ENCODE results near the gene RPS15A.

The RPS15A gene

DNA sequence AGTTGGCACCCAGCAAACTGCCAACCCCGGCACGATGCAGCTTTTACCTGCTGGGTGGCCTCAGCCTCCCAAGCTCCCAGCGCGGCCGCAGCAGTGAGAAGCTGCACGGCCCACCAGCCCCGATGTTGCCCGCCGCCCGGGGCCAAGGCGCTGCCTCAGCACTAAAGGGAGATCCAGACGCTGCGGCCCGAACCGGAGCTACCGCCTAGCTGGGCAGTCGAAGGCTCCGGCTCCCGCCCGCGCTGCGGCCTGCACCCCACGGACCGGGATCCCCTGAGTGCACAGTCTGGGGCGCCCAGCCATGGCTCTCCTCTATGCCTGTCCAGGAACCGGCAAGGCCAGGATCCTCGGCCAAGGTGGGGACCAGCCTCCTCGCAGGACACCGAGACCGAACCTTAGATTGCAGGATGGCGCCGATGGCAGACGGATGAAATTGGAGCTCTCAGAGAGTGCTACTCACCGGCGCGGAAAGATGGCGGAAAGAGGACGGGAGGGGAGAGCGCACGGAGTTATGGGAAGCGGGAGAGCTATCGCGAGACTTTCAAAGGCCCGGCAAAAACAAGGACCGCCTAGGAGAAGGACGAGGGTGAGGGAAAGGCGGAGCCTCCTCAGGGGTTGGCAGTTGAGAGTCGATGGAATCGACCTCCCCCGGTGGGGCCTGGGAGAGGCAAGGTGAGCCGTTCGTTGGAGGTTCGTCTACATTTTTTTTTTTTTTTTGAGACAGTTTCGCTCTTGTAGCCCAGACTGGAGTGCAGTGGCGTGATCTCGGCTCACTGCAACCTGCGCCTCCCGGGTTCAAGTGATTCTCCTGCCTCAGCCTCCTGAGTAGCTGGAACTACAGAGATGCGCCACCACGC, at the start of gene RPS15A:
RPS15A (minus strand) TSS at position 485 of the 857 bp plus-strand sequence. CDS start 1,221 bp downstream, outside the sequence.
- peak; percentile 99 for DNase-seq (ENCODE audit: low spot score)

DNA sequence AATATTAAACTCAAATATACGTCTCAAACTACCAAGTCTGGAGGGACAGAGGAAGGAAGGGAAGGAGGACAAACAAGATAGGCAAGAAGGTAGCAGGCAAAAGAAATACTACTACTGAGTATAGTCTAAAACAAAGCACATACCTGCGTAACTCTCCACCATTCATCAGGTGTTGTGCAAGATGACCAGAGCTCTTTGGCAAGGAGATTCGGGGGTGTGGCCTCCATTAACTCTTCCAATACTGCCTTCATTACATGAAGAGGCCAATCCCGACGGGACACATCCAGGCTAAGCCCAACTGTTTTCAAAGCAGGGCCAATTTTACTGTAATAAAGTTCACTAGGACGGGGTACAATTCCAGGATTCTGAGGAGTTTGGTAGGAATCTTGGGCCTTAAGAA, 49.4 kb upstream of the RPS15A start:
- DNase-seq (ENCODE audit: low spot score), result no peak

DNA sequence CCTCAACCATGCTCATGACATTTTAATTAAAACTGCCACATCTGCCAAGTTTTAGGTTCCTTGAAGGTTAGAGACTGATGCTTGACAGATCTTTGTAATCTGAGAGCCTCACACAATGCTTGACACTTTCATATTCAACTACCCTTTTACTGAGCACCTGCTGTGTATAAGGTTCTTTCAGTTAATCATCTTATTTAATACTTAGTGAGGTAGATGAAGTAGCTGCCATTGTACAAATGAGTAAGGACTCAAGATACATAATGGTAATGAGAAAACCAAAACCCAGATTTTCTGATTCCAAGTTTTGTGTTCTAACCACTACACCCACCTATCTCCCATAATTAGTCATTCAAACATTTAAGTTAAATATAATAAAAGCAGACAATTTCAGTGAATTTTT, 46.6 kb upstream of the RPS15A start:
- no peak for DNase-seq (ENCODE audit: low spot score)

DNA sequence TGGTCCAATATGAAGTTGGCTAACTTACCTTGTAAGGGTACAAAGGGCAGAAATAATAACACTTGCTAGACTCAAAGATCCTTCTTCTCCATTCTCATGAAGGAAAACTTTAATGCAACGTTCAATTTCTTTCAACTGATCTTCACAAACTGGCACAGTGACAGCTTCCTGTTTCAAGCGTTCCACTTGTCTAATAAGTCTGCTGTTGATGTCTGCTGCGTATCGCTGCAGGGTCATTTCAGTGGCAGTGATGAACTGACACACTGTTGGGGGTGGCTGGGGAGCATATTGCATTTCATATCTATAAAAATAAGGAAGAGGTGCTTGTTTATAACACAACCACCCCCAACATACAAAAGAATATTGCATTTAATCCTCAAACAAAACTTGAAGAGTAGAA, 44.7 kb upstream of the RPS15A start:
- DNase-seq (ENCODE audit: low spot score), result no peak

DNA sequence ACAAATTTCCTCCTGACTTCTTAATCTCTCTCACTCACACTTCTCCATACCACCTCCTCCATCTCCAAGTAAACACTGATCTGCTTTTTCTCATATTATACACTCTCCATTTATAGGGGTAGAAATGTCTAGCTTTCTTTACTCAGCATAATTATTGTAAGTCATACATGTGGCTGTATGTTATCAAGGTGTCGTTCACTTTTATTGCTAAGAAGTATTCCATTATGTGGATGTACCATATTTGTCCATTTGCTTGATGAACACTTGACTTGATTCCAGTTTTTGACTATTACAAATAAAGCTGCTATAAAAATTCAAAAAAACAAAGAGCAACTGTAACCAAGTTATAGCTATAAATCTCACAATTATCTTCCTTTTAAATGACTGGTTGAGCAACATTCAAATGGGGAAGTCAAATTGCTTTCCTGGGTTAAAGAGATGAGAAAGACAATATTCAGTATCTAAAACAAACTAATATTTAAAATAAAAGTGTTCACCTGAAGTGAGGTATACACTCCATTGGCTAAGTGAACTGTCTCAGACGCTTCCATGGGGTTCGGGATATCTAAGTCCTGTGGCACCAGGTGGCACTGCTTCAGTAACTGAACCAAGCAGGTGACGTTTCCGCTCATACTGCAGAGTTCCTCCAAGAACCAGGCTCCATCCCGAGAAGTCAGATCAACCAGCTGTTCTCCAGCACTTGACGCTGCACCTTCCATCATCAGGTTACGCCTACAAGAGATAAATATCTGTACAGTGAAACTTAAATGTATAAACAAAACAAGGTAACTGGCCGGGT, 43.8 kb upstream of the RPS15A start:
- DNase-seq (ENCODE audit: low spot score), result peak; percentile 48

DNA sequence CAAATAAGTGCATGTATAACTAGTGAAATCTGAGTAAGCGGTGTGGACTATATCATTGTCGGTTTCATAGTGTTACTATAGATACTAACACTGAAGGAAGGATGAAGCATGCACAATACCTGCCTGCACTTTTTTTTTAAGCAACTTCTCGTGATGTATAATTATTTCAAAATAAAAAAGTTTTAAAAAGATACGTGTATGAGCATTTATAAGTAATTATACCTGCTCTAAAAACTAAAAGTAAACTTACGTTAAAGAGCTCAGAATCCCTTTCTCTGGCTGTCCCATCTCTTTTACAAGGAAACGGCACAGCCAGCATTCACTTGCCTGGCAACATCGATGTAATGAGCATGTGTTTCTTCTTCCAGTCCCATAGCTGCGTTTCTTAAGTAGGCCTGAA, 42.5 kb upstream of the RPS15A start:
- DNase-seq (ENCODE audit: low spot score), result no peak

DNA sequence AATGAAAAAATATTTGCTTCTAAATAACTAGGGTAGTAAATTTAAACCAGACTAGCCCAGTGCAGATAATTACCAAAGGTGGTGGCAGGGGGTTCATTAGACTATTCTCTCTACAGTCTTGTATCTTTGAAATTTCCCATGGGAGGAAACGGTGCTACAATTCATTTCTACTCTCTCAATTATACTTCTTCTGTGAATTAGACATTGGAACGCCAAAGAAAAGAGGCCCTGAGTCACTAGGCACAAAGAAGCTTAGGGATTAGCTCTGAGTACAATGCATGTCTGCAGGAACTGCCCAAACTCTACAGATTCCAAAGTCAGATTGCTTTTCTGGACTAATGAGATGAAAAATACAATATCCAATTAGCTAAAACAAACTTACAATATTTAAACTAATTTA, 41.9 kb upstream of the RPS15A start:
- no peak for DNase-seq (ENCODE audit: low spot score)

DNA sequence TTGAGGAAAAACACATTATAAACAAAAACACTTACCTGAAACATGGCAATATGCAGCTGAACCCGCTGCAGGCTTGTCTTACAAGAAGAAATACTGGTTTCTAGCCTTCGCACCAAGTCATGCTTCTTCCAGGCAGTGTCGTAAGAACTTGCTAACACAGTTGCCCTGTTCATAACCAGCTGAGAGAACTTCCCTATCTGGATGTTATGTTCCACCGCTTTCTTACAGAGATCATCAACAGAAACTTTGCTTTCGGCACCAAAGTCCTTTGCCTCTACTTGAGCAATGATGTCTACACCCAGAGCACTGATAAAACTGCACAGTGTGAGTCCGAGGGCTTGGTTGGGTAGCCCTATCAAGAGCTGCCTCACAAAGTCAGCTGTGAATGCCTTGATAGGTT, 39.1 kb upstream of the RPS15A start:
- DNase-seq (ENCODE audit: low spot score), result no peak

DNA sequence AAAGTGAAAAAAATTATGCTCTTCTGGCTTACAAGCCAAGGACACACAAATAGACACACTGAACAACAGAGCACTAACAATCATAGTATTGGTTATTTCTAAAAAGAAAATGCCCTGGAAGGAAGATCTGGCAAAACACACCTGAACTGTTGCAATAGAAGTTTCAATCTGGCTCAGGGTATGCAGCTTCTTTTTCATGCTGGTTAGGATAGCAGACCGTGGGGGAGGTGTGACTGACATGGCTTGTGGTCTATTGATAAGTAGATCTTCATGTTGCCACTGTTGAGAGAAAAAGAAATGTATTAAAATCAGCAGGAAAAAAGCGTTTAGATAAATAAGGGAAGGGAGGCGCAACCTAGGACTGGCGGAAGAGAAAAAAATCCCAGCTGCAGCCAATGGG, 37.8 kb upstream of the RPS15A start:
- no peak for DNase-seq (ENCODE audit: low spot score)

DNA sequence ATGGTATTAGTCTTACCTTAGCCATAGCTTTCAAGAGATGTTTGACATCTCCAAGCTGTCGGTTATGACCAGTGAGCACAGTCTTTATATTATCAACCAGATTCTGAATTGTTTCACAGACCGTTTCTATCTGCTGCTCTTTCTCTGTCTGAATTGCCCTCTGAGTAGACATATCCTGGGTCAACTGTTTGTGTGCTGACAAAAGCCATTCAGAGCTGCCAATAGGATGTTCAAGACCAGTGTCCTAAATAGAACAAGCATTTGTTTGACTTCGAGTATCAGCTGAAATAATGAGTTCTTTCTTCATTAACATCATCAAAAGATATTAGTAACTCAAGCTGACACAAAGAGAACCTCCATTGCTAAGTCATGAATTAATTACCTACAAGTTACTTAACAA, 26.2 kb upstream of the RPS15A start:
- DNase-seq (ENCODE audit: low spot score), result no peak

DNA sequence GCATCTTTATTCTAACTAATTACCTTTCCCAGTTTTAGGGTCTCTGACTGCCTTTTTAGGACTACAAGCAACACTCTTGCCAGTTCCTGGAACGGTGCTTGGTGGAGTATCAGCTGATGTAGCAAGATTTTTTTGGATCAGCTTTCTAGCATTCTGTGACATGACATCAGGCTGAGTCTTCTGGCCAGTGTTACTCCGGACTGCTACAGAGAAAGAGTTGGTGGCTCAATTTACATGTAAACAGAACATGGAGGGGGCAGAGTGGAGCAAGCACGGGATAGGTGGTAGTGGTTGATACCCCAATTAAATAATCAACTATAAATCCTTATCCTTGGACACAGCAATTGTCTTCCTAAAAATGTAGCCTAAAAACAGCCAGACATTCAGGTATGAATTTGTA, 21.8 kb upstream of the RPS15A start:
- DNase-seq (ENCODE audit: low spot score), result no peak

DNA sequence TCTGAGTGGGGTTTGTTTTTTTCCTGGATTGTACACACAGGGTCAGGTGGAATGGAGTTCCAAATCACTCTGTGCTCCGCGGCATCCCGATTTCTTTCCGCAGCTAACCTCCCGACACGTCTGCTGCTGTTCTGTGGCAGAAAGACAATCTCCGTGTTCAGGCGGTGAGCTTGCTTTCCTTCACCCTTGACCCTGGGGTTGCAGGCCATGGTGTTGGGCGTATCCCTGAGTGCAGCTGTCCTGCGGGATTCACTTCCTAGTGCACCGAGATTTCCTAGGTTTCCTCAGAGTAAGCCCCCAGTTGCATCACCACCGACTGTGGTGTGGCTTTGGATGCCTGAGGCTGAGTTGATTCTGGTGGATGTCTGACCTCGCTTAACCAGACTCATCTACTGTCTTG, 19.0 kb upstream of the RPS15A start:
- DNase-seq (ENCODE audit: low spot score), result no peak

DNA sequence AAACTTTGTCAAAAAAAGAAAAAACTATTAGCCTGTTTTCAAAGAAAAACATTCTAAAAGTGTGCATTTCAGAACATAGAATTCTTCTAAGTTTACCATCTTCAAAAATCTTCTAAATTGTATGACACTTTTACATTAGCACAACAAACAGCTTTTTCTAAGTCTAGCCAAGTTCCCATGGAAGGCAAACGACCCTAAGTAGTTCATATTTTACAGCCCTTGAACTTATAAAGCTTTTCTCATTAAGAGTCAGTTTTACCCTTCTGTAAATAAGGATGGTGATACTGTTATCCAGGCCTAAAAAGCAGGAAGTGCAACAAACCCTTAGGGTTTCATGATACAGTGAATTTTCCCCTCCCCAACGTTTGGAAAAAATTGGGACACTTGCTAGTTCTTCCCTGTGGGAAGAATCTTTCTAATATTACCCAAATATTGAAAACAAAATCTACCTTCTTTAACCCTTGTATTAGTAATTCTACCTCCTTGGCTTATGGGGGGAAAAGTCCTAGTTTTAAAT, 15.2 kb upstream of the RPS15A start:
- no peak for DNase-seq (ENCODE audit: low spot score)

DNA sequence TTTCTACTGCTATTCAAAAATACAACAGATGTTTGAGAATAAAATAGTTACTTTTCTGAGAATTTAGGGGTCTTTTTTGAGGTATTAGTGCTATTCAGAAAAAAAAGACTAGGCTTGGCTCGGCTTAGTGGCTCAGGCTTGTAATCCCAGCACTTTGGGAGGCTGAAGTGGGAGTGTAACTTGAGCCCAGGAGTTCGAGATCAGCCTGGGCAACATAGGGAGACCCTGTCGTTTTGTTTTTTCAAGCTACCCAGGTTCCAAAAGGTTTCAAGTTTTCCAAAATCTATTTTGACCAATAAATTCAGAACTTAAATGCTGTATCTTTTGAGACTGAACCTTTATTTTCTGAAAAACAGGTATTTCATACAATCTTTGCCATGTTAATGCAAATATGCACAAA, 14.4 kb upstream of the RPS15A start:
- no peak for DNase-seq (ENCODE audit: low spot score)

DNA sequence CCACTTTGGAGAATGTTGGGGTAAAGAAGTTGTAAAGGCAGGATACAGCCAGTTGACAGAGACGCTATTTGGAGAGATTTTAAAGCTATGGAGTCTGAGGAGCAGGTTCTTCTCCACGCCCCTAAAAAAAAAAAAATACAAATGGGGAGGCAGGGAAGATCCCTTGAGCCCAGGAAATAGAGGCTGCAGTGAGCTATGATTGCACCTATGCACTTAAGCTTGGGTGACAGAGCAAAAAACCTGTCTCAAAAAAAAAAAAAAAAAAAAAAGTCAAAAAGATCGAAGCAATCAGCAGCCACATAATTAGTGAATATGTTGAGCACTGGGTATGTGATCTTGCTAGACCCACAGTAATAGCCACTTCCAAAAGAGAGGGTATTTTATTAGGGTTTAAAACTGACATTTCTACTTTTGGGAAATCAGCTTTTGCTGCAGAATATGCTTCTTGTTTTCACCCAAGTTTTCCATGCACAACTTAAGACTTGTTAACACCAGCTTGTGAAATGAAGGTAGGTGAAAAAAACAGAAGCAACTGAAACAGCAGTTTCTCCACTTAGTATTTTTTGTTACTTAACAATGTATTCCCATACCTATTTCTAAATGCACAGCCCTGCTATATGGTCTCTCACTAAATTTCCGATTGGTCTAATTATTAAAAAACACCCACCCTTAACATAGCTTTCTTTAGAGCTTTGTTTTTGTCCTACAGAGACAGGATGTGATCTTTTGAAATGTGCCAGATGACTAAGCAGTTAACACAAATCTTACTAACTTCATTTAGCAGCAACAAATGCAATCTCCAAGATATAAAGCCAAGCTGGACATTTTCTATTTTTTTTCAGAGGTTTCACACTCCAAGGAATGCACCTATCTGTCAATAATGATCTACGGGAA, 13.7 kb upstream of the RPS15A start:
- no peak for DNase-seq (ENCODE audit: low spot score)

DNA sequence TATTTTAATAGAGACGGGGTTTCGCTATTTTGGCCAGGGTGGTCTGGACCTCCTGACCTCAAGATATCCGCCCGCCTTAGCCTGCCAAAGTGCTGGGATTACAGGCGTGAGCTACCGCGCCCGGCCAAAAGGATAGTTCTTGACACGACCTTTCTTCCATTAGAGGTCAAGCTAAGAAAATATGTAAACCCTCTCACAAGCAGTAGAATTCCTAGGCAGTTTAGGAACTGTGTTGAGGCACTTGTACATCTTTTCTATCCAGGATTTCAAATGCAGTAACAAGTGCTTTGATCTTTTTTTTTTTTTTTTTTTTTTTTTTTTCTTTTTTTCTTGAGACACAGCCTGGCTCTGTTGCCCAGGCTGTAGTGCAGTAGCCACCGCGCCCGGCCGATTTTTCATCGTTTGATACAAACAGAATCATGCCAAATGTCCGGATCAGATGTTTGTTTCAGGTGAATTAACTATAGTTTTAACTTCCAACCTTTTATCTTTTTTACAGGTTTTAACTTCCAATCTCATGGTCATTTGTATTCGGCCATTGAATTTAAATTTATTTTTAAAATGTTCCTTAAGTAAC, 12.7 kb upstream of the RPS15A start:
- no peak for DNase-seq (ENCODE audit: low spot score)

DNA sequence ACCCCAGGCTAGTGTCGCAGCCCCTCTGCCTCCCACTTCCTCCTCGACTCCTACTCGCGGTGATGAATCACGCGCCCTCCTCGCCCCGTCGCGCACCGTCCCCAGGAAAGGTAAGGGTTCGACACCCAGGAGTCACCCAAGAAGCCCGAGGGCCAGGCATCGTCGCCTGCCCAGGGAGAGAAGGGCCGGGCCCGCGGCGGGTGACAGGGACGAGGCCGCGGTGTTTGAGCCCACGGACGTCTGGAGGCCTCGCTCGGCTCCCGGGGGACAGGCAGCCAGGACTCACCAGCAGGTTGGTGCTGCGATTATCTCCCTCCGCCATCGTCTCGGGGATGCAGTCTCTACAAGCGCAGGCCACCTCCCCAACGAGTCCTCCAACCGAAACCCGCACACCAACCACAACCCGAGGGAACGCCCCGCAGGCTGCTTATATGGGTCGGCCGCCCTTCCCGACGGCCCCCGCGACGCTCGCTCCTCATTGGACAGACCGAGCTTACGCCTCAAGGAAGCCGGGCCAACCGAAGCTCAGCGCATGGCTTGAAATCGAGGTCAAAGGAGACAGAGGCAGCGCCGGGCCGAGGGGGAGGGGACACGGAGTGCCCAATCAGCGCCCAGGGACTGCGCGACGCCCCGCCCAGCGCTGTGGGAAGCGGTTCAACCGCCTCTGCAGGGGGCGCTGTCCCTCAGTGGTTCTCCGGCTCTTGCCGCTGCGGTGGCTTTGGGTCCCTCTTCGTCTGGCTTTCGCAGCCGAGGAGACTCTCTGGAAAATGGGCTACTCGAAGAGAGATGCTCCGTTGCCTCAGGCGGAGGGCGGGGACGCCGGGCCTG, 11.2 kb upstream of the RPS15A start, which contains the start of gene ARL6IP1:
ARL6IP1 (minus strand) TSS at position 405 of the 828 bp plus-strand sequence; CDS start at position 322, 83 bp downstream.
- peak; percentile 99 for DNase-seq (ENCODE audit: low spot score)

DNA sequence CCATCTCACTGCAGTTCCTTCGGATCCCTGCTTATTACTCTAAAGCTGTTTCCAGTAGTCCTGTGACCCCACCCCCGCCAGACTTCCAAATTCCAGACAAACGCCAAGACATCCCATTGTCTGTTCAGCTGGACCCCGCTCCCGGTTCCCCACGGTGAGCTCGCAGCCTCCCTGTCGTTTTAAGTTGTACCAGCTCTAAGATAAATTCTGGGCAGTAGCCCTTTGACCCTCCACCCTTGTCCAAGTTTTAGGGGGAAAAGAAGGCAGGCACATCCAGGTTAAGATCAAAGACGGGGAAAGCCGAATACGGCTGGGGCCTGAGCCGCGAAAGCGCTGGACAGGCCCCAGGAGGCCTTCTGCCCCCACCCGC, 10.6 kb upstream of the RPS15A start:
- no peak for DNase-seq (ENCODE audit: low spot score)

DNA sequence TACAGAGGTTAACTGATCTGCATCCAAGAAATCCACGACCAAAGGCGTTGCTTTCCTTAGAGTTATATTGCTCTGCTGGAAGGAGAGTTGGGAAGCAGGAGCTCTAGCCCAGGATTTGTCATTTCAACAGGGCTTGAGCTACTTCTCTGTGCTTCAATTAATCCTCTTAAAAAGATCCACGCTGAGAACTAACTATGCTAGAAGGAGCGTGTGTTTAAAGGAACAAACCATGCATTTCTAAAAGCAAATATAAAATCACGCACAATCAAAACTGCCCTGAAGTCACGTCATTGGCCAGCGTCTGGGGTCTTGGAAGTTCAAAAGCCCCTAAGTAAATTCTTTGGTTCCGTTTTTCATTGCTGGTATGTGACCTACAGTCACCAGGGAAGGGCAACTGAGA, 10.2 kb upstream of the RPS15A start:
- no peak for DNase-seq (ENCODE audit: low spot score)

DNA sequence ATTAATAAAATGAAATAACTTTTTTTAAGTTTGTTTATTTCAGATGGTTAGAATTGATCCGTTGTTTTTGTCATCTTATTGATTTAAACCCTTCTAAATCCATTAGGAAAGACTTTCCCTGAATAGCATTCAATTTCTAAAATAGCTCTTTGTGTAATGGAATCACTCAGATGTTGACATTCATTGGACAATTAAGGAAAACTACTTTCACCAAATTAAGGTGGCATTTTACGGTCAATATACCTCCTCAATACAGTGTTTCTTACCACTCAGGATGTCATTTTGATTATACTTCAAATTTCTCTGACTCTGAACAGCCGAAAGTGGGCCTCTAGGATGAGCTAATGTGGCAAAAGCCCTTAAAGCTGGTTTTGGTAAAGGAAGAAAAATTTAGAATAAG, 9.4 kb upstream of the RPS15A start:
- no peak for DNase-seq (ENCODE audit: low spot score)

DNA sequence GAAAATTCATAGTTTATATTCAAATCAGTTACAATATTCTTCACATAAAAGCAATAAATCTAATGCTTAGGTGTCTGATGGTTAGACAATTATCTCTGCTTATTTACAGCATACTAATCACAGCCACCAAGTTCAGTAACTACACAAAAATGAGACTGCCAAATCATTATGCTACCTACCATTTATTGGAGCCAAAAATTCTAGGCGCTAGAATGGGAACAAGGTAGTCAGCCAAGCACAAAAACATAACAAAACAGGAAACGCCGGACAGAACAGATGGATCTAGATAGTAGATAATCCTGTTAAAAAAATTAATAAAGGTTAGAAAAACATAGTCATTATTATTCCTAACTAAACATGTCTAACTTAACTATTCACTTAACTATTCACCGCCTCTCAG, 7.6 kb upstream of the RPS15A start:
- peak; percentile 86 for DNase-seq (ENCODE audit: low spot score)
